Mesodermal cell (in vitro differentiated cells): Measurements from ENCODE around the gene WBP2.
"Not testable (repeated sequence)": the region's sequence is repeated elsewhere in the genome, so short reads cannot be mapped to it uniquely, and the experiment has no call there.

Experiments
- H3K27ac ChIP-seq: 2 replicates; pipeline ENCODE4 v1.7.0; 2013; ENCODE audit warnings: mild to moderate bottlenecking, low read depth, low read length, moderate library complexity; ENCODE audit not compliant: severe bottlenecking
- H3K36me3 ChIP-seq: 2 replicates; pipeline ENCODE4 v1.7.1; 2013; ENCODE audit warnings: mild to moderate bottlenecking, low read length, moderate library complexity; ENCODE audit not compliant: control insufficient read depth, insufficient read depth
- H3K4me1 ChIP-seq: one replicate; pipeline ENCODE4 v1.7.1; 2013; ENCODE audit warnings: mild to moderate bottlenecking, low read length; ENCODE audit not compliant: insufficient read depth, control insufficient read depth, poor library complexity, severe bottlenecking
- H3K4me3 ChIP-seq: 2 replicates; pipeline ENCODE4 v1.7.0; 2013; ENCODE audit warnings: low read length, control low read depth, mild to moderate bottlenecking; ENCODE audit not compliant: insufficient read depth, poor library complexity, severe bottlenecking; ENCODE audit errors: extremely low read depth
- H3K9me3 ChIP-seq: 2 replicates; pipeline ENCODE4 v1.7.1; 2013; ENCODE audit warnings: mild to moderate bottlenecking, low read length, moderate library complexity; ENCODE audit not compliant: control insufficient read depth
- WGBS, 2 experiments: methylation state at CpG; one replicate each; pipeline ENCODE4 v1.1.5; 2013; ENCODE audit warnings: missing lambda C conversion rate in 2 of 2; ENCODE audit not compliant: insufficient coverage in 2 of 2; 5-methylcytosine and 5-hydroxymethylcytosine counted together

The WBP2 gene

DNA sequence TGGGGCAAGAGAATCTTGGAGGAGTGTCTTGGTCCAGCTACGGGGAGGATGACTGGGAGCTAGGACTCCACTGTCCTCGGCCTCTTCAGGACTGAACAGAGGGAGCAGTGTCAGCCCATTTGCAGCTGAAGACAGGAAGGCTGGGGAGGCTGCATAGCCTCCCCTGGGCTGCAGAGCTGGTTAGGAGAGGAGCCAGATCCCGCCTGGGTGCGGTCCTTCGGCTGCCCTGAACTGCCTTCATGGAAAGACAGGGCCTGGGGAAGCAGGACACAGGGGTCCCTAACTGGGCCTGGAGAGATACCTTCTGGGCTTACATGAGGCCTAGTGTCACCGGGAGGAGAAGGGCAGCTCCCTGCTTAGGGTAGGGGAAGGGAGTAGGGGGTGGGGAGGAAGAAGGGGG lies 37.6 kb downstream of the WBP2 start:
- H3K4me3 ChIP-seq = no peak overlapping the region

DNA sequence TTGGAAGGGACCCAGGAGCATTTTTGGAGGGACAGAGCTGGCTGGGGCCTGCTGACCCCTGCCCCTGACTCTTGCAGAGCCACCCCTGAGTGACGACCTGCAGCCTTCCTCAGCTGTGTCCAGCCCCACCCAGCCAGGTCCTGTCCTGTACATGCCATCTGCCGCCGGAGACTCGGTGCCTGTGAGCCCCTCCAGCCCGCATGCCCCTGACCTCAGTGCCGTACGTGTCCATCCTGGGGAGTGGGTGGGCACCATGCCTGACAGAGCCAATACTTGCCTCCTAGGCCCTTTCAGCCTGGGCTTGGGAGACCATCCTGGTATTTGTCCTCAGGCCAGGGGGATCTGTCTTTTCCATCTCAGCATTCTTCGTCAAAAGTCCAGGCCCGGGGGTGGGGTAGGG lies 38.4 kb downstream of the WBP2 start:
- Histone ChIP-seq H3K27ac (no peak overlapping the region), H3K36me3 (peaks cover 87% of the 10 kb centered on the region), H3K9me3 (no peaks in the 10 kb centered on the region), H3K4me3 (no peak overlapping the region), H3K4me1 (peaks cover 14% of the 10 kb centered on the region)
- whole genome bisulfite sequencing, 2 experiments = 96 to 98% methylated on average over 7 to 9 of the region's 9 CpGs

More for the DNA sequence above, 37.6 kb downstream of the WBP2 start:
- H3K4me1 ChIP-seq = peaks cover 14% of the 10 kb centered on the region
- 93 to 98% methylated on average over 5 of the region's 6 CpGs for WGBS, 2 experiments
- no peak overlapping the region for H3K27ac ChIP-seq
- H3K36me3 ChIP-seq = peaks cover 86% of the 10 kb centered on the region
- no peaks in the 10 kb centered on the region for H3K9me3 ChIP-seq

DNA sequence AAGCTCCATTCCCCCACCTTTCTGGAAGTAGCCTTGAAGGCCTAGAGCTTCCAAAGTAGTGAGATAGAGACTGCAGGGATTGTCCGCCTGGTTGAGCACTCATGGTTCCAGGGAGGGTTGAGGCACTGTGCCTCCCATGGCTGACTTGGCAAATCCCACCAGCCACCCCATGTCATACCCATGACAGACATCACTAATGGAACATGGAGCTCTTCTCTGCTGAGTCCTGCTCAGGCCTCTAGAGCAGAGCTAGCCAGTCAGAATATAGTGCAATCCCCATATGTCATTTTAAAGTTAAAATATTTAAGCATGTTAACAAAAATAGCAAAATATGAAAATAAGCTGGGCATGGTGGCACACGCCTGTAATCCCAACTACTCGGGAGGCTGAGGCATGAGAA lies 39.7 kb downstream of the WBP2 start:
- Histone ChIP-seq H3K4me1 (peaks cover 14% of the 10 kb centered on the region), H3K27ac (no peak overlapping the region), H3K36me3 (peaks cover 80% of the 10 kb centered on the region), H3K4me3 (no peak overlapping the region), H3K9me3 (no peaks in the 10 kb centered on the region)
- 100% methylated on average over 2 to 3 of the region's 3 CpGs for WGBS, 2 experiments

DNA sequence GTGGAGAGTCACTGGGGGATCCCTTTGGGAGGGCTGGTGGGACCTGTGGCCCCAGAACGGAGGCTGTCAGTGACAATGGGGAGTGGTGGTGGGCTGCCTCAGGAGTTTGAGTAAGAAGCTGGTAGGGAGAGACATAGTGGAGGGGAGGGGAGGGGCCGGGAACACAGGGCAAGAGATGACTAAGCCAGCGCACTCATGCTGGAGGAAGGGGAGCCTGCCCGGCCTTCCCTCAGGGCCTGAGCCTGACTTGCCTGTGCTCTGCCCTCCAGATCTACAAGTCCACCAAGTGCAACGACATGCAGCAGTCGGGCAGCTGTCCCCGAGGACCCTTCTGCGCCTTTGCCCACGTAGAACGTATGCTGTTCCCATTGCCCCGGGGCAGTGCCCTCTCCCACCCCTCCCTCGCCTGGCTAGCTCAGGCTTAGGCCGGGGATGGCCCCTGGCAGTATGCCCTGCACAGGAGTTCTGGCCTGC lies 40.2 kb downstream of the WBP2 start:
- Histone ChIP-seq H3K4me3 (no peak overlapping the region), H3K36me3 (peaks cover 79% of the 10 kb centered on the region), H3K9me3 (no peaks in the 10 kb centered on the region), H3K27ac (peak overlapping the region; percentile 66), H3K4me1 (peaks cover 14% of the 10 kb centered on the region)
- 90 to 91% methylated on average over 12 to 13 of the region's 13 CpGs for WGBS, 2 experiments

DNA sequence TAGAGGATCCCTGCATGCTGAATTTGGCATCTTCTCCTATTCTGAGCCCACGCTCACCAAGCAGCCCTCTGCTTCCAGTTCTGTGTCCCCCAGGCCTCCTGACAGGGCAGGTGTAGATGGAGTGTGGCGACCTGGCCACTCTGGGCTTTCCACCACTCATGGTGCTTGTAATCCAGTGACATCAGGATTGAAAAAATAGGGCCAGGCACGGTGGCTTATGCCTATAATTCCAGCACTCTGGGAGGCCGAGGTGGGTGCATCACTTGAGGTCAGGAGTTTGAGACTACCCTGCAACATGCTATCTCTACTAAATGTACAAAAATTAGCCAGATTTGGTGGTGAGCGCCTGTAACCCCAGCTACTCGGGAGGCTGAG lies 41.1 kb downstream of the WBP2 start:
- WGBS, 2 experiments = 94 to 97% methylated on average over 4 of the region's 6 CpGs
- Histone ChIP-seq H3K36me3 (peaks cover 78% of the 10 kb centered on the region), H3K27ac (no peak overlapping the region)

DNA sequence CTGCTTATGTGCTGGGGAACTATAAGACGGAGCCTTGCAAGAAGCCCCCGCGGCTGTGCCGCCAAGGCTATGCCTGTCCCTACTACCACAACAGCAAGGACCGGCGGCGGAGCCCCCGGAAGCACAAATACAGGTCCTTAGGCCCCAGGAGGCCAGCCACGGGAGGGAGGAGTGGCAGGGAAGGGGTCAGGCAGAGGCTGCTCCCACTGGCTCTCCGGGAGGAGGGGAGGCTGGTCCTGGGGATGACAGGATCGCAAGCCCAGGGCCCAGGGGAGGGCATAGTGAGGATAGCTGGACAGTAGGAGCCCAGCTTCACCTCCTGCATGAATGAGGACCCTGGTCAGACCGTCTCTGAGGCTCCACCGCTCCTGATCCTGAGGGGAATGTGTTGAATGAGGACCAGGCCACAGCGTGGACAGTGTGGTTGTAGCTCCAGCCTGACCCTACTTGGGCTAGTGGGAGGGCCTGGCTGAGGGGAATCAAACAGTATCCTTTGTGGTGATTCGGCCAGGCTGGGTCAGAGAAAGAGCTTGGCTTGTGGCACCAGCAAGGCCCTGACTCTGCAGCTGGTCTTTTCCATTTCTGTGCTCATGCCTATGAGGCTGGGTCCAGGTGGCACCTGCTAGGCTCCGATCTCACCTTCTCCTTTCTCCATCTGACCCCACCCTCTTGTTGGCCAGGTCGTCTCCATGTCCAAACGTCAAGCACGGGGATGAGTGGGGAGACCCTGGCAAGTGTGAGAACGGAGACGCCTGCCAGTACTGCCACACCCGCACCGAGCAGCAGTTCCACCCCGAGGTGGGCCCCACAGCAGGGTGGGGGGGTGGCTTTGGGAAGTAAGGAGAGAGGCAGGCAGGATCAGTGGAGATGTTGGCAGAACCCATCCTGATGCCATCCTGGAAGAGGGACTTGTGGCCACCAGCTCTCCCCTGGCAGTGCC lies 41.8 kb downstream of the WBP2 start:
- 95 to 98% methylated on average over 13 to 18 of the region's 24 CpGs for WGBS, 2 experiments
- no peaks in the 10 kb centered on the region for H3K9me3 ChIP-seq
- no peak overlapping the region for H3K27ac ChIP-seq
- peaks cover 14% of the 10 kb centered on the region for H3K4me1 ChIP-seq
- H3K36me3 ChIP-seq = peaks cover 71% of the 10 kb centered on the region
- H3K4me3 ChIP-seq = no peak overlapping the region

More for the DNA sequence above, 41.1 kb downstream of the WBP2 start:
- no peaks in the 10 kb centered on the region for H3K9me3 ChIP-seq
- H3K4me3 ChIP-seq = no peak overlapping the region
- peaks cover 14% of the 10 kb centered on the region for H3K4me1 ChIP-seq

DNA sequence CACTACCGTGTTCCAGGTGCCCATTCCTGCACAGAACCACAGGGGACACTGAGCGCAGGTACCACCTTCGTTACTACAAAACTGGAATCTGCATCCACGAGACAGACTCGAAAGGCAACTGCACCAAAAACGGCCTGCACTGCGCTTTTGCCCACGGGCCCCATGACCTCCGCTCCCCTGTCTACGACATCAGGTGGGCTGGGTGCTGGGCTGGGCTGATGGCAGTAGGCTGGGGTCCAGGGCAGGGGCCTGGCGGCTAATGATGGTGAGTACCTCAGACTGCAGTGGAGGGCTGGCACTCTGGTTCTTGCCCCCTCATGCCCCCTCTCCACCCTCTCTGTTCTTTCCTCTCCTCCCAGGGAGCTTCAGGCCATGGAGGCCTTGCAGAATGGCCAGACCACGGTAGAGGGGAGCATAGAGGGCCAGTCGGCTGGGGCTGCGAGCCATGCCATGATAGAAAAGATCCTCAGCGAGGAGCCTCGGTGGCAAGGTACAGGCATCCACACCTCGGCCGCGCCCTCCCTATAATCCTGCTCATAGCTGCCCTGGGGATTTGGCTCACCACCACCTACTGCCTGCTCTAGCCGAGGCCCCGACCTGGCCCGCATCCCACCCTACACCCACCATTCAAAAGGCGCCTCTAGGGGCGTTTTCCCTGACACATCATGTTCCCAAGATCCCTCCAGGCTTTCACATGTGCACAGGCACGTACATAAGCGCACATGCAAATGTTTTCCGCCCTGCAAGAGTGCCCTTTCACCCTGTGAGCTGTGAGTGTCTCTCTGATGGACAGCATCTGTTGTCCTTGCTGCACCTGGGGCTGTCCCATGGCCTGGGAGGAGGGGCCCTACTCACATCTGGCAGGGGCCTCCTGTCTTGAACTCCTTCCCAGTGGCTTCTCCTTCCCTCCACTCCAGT lies 42.8 kb downstream of the WBP2 start:
- 96 to 97% methylated on average over 24 to 27 of the region's 27 CpGs for WGBS, 2 experiments
- H3K4me1 ChIP-seq = peaks cover 14% of the 10 kb centered on the region
- peaks cover 62% of the 10 kb centered on the region for H3K36me3 ChIP-seq
- H3K27ac ChIP-seq = no peak overlapping the region
- no peaks in the 10 kb centered on the region for H3K9me3 ChIP-seq
- H3K4me3 ChIP-seq = no peak overlapping the region

DNA sequence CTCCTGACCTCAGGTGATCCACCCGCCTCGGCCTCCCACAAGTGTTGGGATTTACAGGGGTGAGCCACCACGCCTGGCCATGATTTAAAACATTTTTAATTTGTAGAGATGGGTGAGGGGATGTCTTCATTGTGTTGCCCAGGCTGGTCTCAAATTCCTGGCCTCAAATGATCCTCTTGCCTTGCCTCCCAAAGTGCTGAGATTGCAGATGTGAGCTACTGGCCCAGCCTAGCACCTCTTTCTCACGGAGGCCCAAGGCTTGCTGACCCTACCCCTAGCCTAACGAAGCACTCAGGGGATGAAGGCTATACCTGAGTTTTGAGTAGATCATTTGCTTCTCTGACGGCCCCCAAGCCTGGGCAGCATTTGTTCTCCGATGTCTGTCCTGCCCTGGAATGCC lies 44.0 kb downstream of the WBP2 start:
- Histone ChIP-seq H3K36me3 (peaks cover 50% of the 10 kb centered on the region), H3K27ac (no peak overlapping the region), H3K9me3 (no peaks in the 10 kb centered on the region), H3K4me3 (no peak overlapping the region), H3K4me1 (peaks cover 14% of the 10 kb centered on the region)
- WGBS, 2 experiments = 98 to 100% methylated on average over 6 to 7 of the region's 7 CpGs

DNA sequence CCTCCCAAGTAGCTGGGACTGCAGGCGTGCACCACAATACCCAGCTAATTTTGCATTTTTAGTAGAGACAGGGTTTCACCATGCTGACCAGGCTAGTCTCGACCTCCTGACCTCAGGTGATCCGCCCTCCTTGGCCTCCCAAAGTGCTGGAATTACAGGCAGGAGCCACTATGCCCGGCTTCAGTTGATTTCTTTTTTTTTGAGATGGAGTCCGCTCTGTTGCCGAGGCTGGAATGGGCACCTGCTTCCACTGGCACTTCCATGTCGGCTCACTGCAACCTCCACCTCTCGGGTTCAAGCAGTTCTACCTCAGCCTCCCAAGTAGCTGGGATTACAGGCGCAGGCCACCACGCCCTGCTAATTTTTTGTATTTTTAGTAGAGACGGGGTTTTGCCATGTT lies 44.4 kb downstream of the WBP2 start:
- not testable (repeated sequence) for H3K4me3 ChIP-seq, H3K27ac ChIP-seq, H3K9me3 ChIP-seq
- peaks cover 46% of the 10 kb centered on the region for H3K36me3 ChIP-seq
- peaks cover 14% of the 10 kb centered on the region for H3K4me1 ChIP-seq
- WGBS, 2 experiments = 90 to 100% methylated on average over 10 to 11 of the region's 11 CpGs

DNA sequence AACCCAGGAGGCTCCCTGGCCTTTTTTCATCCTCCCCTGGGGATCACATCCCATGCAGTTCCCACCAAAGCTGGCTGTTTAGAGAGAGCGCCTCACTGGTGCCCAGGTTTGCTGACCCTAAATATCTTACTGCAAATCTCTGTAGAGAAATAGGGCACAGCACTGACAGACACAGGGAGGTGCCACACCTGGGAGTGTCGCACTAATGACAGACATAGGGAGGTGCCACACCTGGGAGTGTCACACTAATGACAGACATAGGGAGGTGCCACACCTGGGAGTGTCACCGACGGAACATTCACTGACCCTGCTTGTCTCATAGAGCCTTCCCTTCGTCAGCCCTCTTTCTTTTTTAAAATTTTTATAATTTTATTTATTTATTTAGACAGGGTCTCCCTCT lies 44.9 kb downstream of the WBP2 start:
- H3K9me3 ChIP-seq = no peaks in the 10 kb centered on the region
- peaks cover 10% of the 10 kb centered on the region for H3K4me1 ChIP-seq
- H3K27ac ChIP-seq = no peak overlapping the region
- H3K36me3 ChIP-seq = peaks cover 43% of the 10 kb centered on the region
- 95 to 100% methylated on average over 1 to 2 of the region's 5 CpGs for WGBS, 2 experiments
- no peak overlapping the region for H3K4me3 ChIP-seq
